Upper lobe of left lung (tissue), 4 donors: ENCODE data around the gene MTM1.

ENCODE experiments used
- EP300 ChIP-seq, 4 donors: sonication (generic); formaldehyde crosslinking; IDR thresholded peaks; one replicate each; pipeline ENCODE4 v1.5.1; 2017; ENCODE audit warnings: antibody characterized with exemption in 4 of 4, control low read depth in 2 of 4
- POLR2A ChIP-seq, 4 donors: fragments of 450-650 bp; IDR thresholded peaks; one replicate each; pipeline ENCODE4 v1.5.1; 2016 to 2017; ENCODE audit warnings: antibody characterized with exemption in 4 of 4, mild to moderate bottlenecking in 2 of 4
- POLR2AphosphoS5 ChIP-seq, 2 donors: sonication (generic); formaldehyde crosslinking; IDR thresholded peaks; one replicate each; pipeline ENCODE4 v1.5.1; 2017; ENCODE audit warnings: antibody characterized with exemption in 2 of 2
- TF ChIP-seq, protein P1 (sequence below), 6 experiments: fragments of 450-650 bp in 4 of 6; fragments of 200-600 bp in 2 of 6; sonication (generic) in 2 of 6; IDR thresholded peaks; one replicate each; pipeline ENCODE4 v1.5.1; 2016 to 2019; ENCODE audit warnings: antibody characterized with exemption in 6 of 6

DNA sequence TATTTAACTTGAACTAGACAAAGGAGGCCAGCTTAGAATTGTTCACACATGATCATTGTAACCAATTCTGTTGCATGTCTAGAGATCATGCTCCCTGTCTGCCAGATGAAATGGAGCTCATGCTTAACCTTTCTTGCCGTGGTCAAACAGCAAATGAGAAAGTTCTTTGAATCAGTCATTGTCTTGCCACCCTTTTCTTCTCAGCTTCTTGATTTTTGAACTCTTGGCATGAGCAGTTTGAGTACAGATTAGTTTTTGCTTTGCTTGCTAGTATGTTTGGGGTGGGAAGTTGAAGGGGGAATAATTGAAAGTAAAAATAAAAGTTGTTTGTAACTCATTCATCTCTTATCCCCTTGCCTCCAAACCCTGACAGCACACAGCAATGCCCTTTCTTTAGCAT, 4.7 kb downstream of the MTM1 start:
- TF ChIP-seq, protein P1, sequence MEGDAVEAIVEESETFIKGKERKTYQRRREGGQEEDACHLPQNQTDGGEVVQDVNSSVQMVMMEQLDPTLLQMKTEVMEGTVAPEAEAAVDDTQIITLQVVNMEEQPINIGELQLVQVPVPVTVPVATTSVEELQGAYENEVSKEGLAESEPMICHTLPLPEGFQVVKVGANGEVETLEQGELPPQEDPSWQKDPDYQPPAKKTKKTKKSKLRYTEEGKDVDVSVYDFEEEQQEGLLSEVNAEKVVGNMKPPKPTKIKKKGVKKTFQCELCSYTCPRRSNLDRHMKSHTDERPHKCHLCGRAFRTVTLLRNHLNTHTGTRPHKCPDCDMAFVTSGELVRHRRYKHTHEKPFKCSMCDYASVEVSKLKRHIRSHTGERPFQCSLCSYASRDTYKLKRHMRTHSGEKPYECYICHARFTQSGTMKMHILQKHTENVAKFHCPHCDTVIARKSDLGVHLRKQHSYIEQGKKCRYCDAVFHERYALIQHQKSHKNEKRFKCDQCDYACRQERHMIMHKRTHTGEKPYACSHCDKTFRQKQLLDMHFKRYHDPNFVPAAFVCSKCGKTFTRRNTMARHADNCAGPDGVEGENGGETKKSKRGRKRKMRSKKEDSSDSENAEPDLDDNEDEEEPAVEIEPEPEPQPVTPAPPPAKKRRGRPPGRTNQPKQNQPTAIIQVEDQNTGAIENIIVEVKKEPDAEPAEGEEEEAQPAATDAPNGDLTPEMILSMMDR (IDR thresholded peaks at IDR 0.05): no peak
- TF ChIP-seq POLR2AphosphoS5 (IDR thresholded peaks at IDR 0.05): no peak
- TF ChIP-seq POLR2A (IDR thresholded peaks at IDR 0.05): no peak
- no peak for TF ChIP-seq EP300 (IDR thresholded peaks at IDR 0.05)
